Sigmoid colon (tissue), 4 donors: Measurements from ENCODE around the gene STRBP.

Experiments
- POLR2AphosphoS5 ChIP-seq, 4 donors: sonication (generic); formaldehyde crosslinking; IDR thresholded peaks; one replicate each; pipeline ENCODE4 v1.6.1; 2017; ENCODE audit warnings: antibody characterized with exemption in 4 of 4
- TF ChIP-seq, protein P1 (sequence below), 4 experiments: fragments of 450-650 bp in 3 of 4; fragments of 200-600 bp in 1 of 4; IDR thresholded peaks; one replicate each; pipeline ENCODE4 v1.5.1; 2016 to 2019; ENCODE audit warnings: antibody characterized with exemption in 4 of 4, mild to moderate bottlenecking in 3 of 4, moderate library complexity in 2 of 4

DNA sequence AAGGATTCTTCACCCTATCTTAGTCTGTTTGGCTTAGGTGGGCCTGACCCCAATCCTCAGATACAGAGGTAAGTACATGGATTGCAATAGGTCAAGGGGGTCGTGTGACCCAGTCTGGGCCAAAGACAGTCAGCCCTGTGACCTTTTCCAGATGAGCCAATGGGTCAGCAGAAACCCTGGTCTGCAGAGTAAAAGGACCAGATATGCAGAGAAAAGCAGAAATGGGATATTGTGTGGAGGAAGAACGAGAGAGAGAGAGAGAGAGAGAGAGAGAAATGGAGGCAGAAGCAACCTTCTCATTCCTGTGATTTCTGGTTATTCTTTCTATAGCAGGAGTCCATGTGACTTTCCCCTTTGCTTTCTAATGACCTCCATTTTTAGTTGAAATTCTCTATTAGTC, 47.2 kb upstream of the STRBP start:
- no peak for TF ChIP-seq POLR2AphosphoS5 (IDR thresholded peaks at IDR 0.05)
- TF ChIP-seq, protein P1, sequence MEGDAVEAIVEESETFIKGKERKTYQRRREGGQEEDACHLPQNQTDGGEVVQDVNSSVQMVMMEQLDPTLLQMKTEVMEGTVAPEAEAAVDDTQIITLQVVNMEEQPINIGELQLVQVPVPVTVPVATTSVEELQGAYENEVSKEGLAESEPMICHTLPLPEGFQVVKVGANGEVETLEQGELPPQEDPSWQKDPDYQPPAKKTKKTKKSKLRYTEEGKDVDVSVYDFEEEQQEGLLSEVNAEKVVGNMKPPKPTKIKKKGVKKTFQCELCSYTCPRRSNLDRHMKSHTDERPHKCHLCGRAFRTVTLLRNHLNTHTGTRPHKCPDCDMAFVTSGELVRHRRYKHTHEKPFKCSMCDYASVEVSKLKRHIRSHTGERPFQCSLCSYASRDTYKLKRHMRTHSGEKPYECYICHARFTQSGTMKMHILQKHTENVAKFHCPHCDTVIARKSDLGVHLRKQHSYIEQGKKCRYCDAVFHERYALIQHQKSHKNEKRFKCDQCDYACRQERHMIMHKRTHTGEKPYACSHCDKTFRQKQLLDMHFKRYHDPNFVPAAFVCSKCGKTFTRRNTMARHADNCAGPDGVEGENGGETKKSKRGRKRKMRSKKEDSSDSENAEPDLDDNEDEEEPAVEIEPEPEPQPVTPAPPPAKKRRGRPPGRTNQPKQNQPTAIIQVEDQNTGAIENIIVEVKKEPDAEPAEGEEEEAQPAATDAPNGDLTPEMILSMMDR (IDR thresholded peaks at IDR 0.05) = no peak
